Measurements from ENCODE around the gene ECHS1. TPM values are rescaled to one million over a fixed set of nuclear protein-coding genes. Genes with fewer than 3 reads are reported as not detected.

The ECHS1 gene
- polyA plus RNA-seq, 1 donor from 2014 or later, result 122 TPM

GRCh38 chr10:133405844-133406527 is 32.8 kb upstream of the ECHS1 start:
- H3K9me3 ChIP-seq (ENCODE audit: low read length), result no peaks in the 10 kb centered on the region
- TF ChIP-seq MXI1 (conservative IDR thresholded peaks at IDR 0.05; ENCODE audit: poor library complexity, severe bottlenecking) (no peak), POLR2AphosphoS5 (IDR thresholded peaks at IDR 0.05) (no peak), SMC3 (conservative IDR thresholded peaks at IDR 0.05; ENCODE audit: poor library complexity) (no peak), EP300 (conservative IDR thresholded peaks at IDR 0.05; ENCODE audit: poor library complexity, severe bottlenecking) (no peak), CTCF (IDR thresholded peaks at IDR 0.05; ENCODE audit: poor library complexity, severe bottlenecking) (no peak), TAF1 (IDR thresholded peaks at IDR 0.05; ENCODE audit: low read depth) (no peak), EZH2 (IDR thresholded peaks at IDR 0.05; ENCODE audit: borderline replicate concordance, insufficient read depth, low read length, poor library complexity, severe bottlenecking) (no peak), RAD21 (conservative IDR thresholded peaks at IDR 0.05) (no peak), REST (IDR thresholded peaks at IDR 0.05; ENCODE audit: borderline replicate concordance) (no peak)
- H3K36me3 ChIP-seq (ENCODE audit: insufficient read depth, low read length), result peaks cover 15% of the 10 kb centered on the region

GRCh38 chr10:133405272-133405671 is 32.1 kb upstream of the ECHS1 start:
- no peak overlapping the region for H3K4me3 ChIP-seq (ENCODE audit: low read length)
- TF ChIP-seq MXI1 (conservative IDR thresholded peaks at IDR 0.05; ENCODE audit: poor library complexity, severe bottlenecking) (no peak), RAD21 (conservative IDR thresholded peaks at IDR 0.05) (no peak), EP300 (conservative IDR thresholded peaks at IDR 0.05; ENCODE audit: poor library complexity, severe bottlenecking) (no peak), EZH2 (IDR thresholded peaks at IDR 0.05; ENCODE audit: borderline replicate concordance, insufficient read depth, low read length, poor library complexity, severe bottlenecking) (no peak), REST (IDR thresholded peaks at IDR 0.05; ENCODE audit: borderline replicate concordance) (no peak), TAF1 (IDR thresholded peaks at IDR 0.05; ENCODE audit: low read depth) (no peak), SMC3 (conservative IDR thresholded peaks at IDR 0.05; ENCODE audit: poor library complexity) (no peak), POLR2AphosphoS5 (IDR thresholded peaks at IDR 0.05) (no peak), CTCF (IDR thresholded peaks at IDR 0.05; ENCODE audit: poor library complexity, severe bottlenecking) (no peak)
- no peaks in the 10 kb centered on the region for H3K9me3 ChIP-seq (ENCODE audit: low read length)
- peaks cover 25% of the 10 kb centered on the region for H3K79me2 ChIP-seq (replicated peaks; ENCODE audit: insufficient read depth, low read length)
- no peaks in the 10 kb centered on the region for H3F3A ChIP-seq (ENCODE audit: insufficient read depth, low read length, poor library complexity, severe bottlenecking)
- no peak overlapping the region for H3K9ac ChIP-seq (ENCODE audit: low read length)
- H3K27ac ChIP-seq (ENCODE audit: low read length), result no peak overlapping the region
- no peaks in the 10 kb centered on the region for H4K20me1 ChIP-seq (ENCODE audit: insufficient read depth)
- H3K9me2 ChIP-seq (ENCODE audit: insufficient read depth, low read length), result no peaks in the 10 kb centered on the region
- peaks cover 8% of the 10 kb centered on the region for H3K36me3 ChIP-seq (ENCODE audit: insufficient read depth, low read length)
- no peak overlapping the region for H2AFZ ChIP-seq (ENCODE audit: low read depth, low read length)
- H3K4me2 ChIP-seq (ENCODE audit: low read length), result no peak overlapping the region
- H3K27me3 ChIP-seq (ENCODE audit: insufficient read depth, low read depth, low read length), result no peaks in the 10 kb centered on the region

More at GRCh38 chr10:133405844-133406527, 32.8 kb upstream of the ECHS1 start:
- no peak overlapping the region for H3K27ac ChIP-seq (ENCODE audit: low read length)
- H3K4me2 ChIP-seq (ENCODE audit: low read length), result no peak overlapping the region
- peaks cover 30% of the 10 kb centered on the region for H3K79me2 ChIP-seq (replicated peaks; ENCODE audit: insufficient read depth, low read length)
- H3K9me2 ChIP-seq (ENCODE audit: insufficient read depth, low read length), result no peaks in the 10 kb centered on the region
- H3K4me3 ChIP-seq (ENCODE audit: low read length), result no peak overlapping the region
- no peaks in the 10 kb centered on the region for H3F3A ChIP-seq (ENCODE audit: insufficient read depth, low read length, poor library complexity, severe bottlenecking)
- H2AFZ ChIP-seq (ENCODE audit: low read depth, low read length), result no peak overlapping the region
- no peak overlapping the region for H3K9ac ChIP-seq (ENCODE audit: low read length)
- H4K20me1 ChIP-seq (ENCODE audit: insufficient read depth), result no peaks in the 10 kb centered on the region
- H3K27me3 ChIP-seq (ENCODE audit: insufficient read depth, low read depth, low read length), result no peaks in the 10 kb centered on the region

All from neural cell (in vitro differentiated cells).